Measurements from ENCODE around the gene ZNF800.

DNA sequence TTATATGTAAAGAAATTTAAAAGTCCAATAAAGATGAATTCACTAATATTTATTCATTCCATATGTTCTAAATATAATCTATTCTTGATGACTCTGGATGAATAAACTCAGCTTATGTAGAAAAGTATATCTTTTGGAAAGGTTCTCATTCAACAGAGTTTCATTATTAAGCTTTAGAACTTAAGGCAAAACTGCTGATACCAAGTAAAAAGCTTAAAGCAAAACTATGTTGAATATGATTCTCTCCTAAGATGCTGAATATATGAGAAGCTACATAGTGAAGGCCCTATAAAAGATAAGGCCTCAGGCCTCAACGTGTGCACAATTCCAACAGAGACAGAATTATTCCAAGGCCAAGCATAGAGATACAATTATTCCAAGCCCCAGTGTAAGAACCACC lies 30.8 kb downstream of the ZNF800 start:
- TF ChIP-seq POLR2A (IDR thresholded peaks at IDR 0.05; ENCODE audit: low read length) (no peak), GATA1 (IDR thresholded peaks at IDR 0.05; ENCODE audit: low read depth, low read length) (no peak)

Data from erythroblast (primary cell).